CD14-positive monocyte (primary cell): Measurements from ENCODE around the gene FAM110A. TPM values are rescaled to one million over a fixed set of nuclear protein-coding genes. Genes with fewer than 3 reads are reported as not detected.

Experiments used
- DNase-seq, 3 donors: peaks; one replicate each; pipeline ENCODE4 v3.0.0-alpha.2; 2011 to 2022
- H2AFZ ChIP-seq: 2 replicates; pipeline ENCODE4 v1.6.0; 2012; ENCODE audit warnings: mild to moderate bottlenecking, low read depth, low read length, inconsistent platforms; ENCODE audit not compliant: insufficient read depth, poor library complexity, severe bottlenecking
- H3K27ac ChIP-seq, 2 donors: 1 replicate in 1 of 2; 2 replicates in 1 of 2; pipeline ENCODE4 v1.5.1; 2012 to 2013; ENCODE audit warnings: low read length in 2 of 2, control low read depth in 1 of 2, inconsistent platforms in 1 of 2, low read depth in 1 of 2, mild to moderate bottlenecking in 1 of 2
- H3K27me3 ChIP-seq, 2 donors: one replicate each; pipeline versions ENCODE4 v1.6.0 to v1.6.1; 2011 to 2013; ENCODE audit warnings: low read length in 2 of 2; ENCODE audit not compliant: control insufficient read depth in 2 of 2, insufficient read depth in 2 of 2
- H3K36me3 ChIP-seq, 2 donors: replicated peaks in 1 of 2; 1 replicate in 1 of 2; 2 replicates in 1 of 2; pipeline versions ENCODE4 v1.5.1 to v1.6.1; 2012 to 2013; ENCODE audit warnings: low read length in 2 of 2, control low read depth in 1 of 2, inconsistent platforms in 1 of 2, mild to moderate bottlenecking in 1 of 2; ENCODE audit not compliant: insufficient read depth in 2 of 2, control insufficient read depth in 1 of 2
- H3K4me1 ChIP-seq, 2 donors: 1 replicate in 1 of 2; 2 replicates in 1 of 2; pipeline versions ENCODE4 v1.5.1 to v1.6.1; 2012 to 2013; ENCODE audit warnings: low read length in 2 of 2, control low read depth in 1 of 2, inconsistent platforms in 1 of 2, mild to moderate bottlenecking in 1 of 2, moderate library complexity in 1 of 2; ENCODE audit not compliant: insufficient read depth in 2 of 2, control insufficient read depth in 1 of 2
- H3K4me2 ChIP-seq: replicated peaks from 2 replicates; pipeline ENCODE3; 2012; ENCODE audit warnings: low read length, moderate library complexity, mild to moderate bottlenecking; ENCODE audit not compliant: poor library complexity, severe bottlenecking; ENCODE audit errors: extremely low read depth
- H3K4me3 ChIP-seq, 3 experiments: fragments of 200-600 bp in 1 of 3; sonication (generic) in 1 of 3; replicated peaks in 1 of 3; 1 replicate in 2 of 3; 2 replicates in 1 of 3; pipeline ENCODE4 v1.5.1; 2011 to 2013; ENCODE audit warnings: low read length in 3 of 3, mild to moderate bottlenecking in 3 of 3, control low read depth in 2 of 3, low read depth in 2 of 3, inconsistent platforms in 1 of 3, moderate library complexity in 1 of 3
- H3K79me2 ChIP-seq: 2 replicates; pipeline ENCODE4 v1.6.0; 2012; ENCODE audit warnings: mild to moderate bottlenecking, control low read depth, inconsistent platforms, low read length, moderate library complexity; ENCODE audit not compliant: insufficient read depth
- H3K9ac ChIP-seq: 2 replicates; pipeline ENCODE4 v1.6.0; 2017; ENCODE audit warnings: low read length, mild to moderate bottlenecking; ENCODE audit not compliant: insufficient read depth, poor library complexity, severe bottlenecking
- H3K9me3 ChIP-seq, 2 donors: replicated peaks in 1 of 2; 1 replicate in 1 of 2; 2 replicates in 1 of 2; pipeline versions ENCODE4 v1.5.1 to v1.6.1; 2012 to 2013; ENCODE audit warnings: low read length in 2 of 2, control low read depth in 1 of 2; ENCODE audit not compliant: control insufficient read depth in 1 of 2, insufficient read depth in 1 of 2
- H4K20me1 ChIP-seq: 2 replicates; pipeline ENCODE4 v1.6.0; 2012; ENCODE audit warnings: mild to moderate bottlenecking, low read length, control low read depth, moderate library complexity; ENCODE audit not compliant: insufficient read depth
- H3K27ac Mint-ChIP-seq, 7 donors: one replicate each; pipeline ENCODE4 v1.8.0; 2020; ENCODE audit warnings: mild to moderate bottlenecking in 7 of 7, mixed read lengths in 7 of 7, moderate library complexity in 6 of 7, inconsistent platforms in 2 of 7
- H3K27me3 Mint-ChIP-seq, 3 donors: one replicate each; pipeline ENCODE4 v1.8.0; 2021 to 2022; ENCODE audit warnings: low read depth in 3 of 3, mild to moderate bottlenecking in 3 of 3, mixed read lengths in 3 of 3, moderate library complexity in 3 of 3, inconsistent platforms in 1 of 3
- H3K36me3 Mint-ChIP-seq, 2 donors: one replicate each; pipeline ENCODE4 v1.8.0; 2020; ENCODE audit warnings: mixed read lengths in 2 of 2, inconsistent platforms in 1 of 2, mild to moderate bottlenecking in 1 of 2
- H3K4me1 Mint-ChIP-seq: one replicate; pipeline ENCODE4 v1.8.0; 2020; ENCODE audit warnings: mild to moderate bottlenecking, mixed read lengths
- H3K4me3 Mint-ChIP-seq, 2 donors: one replicate each; pipeline ENCODE4 v1.8.0; 2020; ENCODE audit warnings: mild to moderate bottlenecking in 2 of 2, mixed read lengths in 2 of 2, moderate library complexity in 1 of 2
- H3K9me3 Mint-ChIP-seq, 7 donors: one replicate each; pipeline ENCODE4 v1.8.0; 2020 to 2022; ENCODE audit warnings: mixed read lengths in 7 of 7, mild to moderate bottlenecking in 6 of 7, moderate library complexity in 6 of 7, inconsistent platforms in 2 of 7
- WGBS: methylation state at CpG from one replicate; pipeline ENCODE4 v1.1.5; 2013; ENCODE audit warnings: missing lambda C conversion rate; ENCODE audit not compliant: insufficient coverage; 5-methylcytosine and 5-hydroxymethylcytosine counted together
- intact Hi-C, 2 donors: fragments of 100-400 bp; cut with micrococcal nuclease; formaldehyde crosslinking; loops; one replicate each; pipeline versions ENCODE4 v1.15.0 to v1.15.1; 2023
- polyA plus RNA-seq, 3 donors: library from polyadenylated mRNA; depleted of rRNA in 1 of 3; unstranded in 2 of 3; stranded (reverse) in 1 of 3; fragments of 300-500 nt in 2 of 3; fragments of >200 nt in 1 of 3; fragmentation: Illumina TruSeq in 2 of 3; gene quantifications; 1 replicate in 2 of 3; 2 replicates in 1 of 3; pipeline ENCODE4 v1.2.3, GENCODE V29; 2012 to 2021
- TF ChIP-seq, protein P1 (sequence below): fragments of 200-600 bp; IDR thresholded peaks from one replicate; pipeline ENCODE4 v1.8.0; 2022; ENCODE audit warnings: antibody characterized with exemption, mild to moderate bottlenecking

The FAM110A gene
- polyA plus RNA-seq, 3 donors = 13.8 to 43.2 (median 27.8) TPM

- Histone ChIP-seq H3K36me3 (no peaks in the 10 kb centered on the region), H3K4me1 (peaks cover 19% of the 10 kb centered on the region in 2 donors), H4K20me1 (no peaks in the 10 kb centered on the region), H3K9me3 (no peaks in the 10 kb centered on the region), H3K9ac (no peak overlapping the region), H3K27ac (no peak overlapping the region), H2AFZ (no peak overlapping the region), H3K4me2 (no peak overlapping the region), H3K4me3 (no peak overlapping the region), H3K27me3 (no peaks in the 10 kb centered on the region), H3K79me2 (no peaks in the 10 kb centered on the region)
- H3K9me3 Mint-ChIP-seq = peaks cover 0 to 3% (median 0%) of the 10 kb centered on the region in 7 donors
- H3K4me3 Mint-ChIP-seq = no peak overlapping the region
- no peaks in the 10 kb centered on the region for H3K36me3 Mint-ChIP-seq
- DNase-seq = no peak
- H3K4me1 Mint-ChIP-seq = peaks cover 18% of the 10 kb centered on the region
- intact Hi-C loops = no loop called here
- H3K27ac Mint-ChIP-seq = no peak overlapping the region
- TF ChIP-seq, protein P1, sequence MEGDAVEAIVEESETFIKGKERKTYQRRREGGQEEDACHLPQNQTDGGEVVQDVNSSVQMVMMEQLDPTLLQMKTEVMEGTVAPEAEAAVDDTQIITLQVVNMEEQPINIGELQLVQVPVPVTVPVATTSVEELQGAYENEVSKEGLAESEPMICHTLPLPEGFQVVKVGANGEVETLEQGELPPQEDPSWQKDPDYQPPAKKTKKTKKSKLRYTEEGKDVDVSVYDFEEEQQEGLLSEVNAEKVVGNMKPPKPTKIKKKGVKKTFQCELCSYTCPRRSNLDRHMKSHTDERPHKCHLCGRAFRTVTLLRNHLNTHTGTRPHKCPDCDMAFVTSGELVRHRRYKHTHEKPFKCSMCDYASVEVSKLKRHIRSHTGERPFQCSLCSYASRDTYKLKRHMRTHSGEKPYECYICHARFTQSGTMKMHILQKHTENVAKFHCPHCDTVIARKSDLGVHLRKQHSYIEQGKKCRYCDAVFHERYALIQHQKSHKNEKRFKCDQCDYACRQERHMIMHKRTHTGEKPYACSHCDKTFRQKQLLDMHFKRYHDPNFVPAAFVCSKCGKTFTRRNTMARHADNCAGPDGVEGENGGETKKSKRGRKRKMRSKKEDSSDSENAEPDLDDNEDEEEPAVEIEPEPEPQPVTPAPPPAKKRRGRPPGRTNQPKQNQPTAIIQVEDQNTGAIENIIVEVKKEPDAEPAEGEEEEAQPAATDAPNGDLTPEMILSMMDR = no peak
- peaks cover 2 to 9% (median 7%) of the 10 kb centered on the region in 3 donors for H3K27me3 Mint-ChIP-seq
- WGBS = 98% methylated on average over 5 of the region's 7 CpGs
These were observed 44.3 kb downstream of the FAM110A start for GRCh38 chr20:877814-878213.

DNA sequence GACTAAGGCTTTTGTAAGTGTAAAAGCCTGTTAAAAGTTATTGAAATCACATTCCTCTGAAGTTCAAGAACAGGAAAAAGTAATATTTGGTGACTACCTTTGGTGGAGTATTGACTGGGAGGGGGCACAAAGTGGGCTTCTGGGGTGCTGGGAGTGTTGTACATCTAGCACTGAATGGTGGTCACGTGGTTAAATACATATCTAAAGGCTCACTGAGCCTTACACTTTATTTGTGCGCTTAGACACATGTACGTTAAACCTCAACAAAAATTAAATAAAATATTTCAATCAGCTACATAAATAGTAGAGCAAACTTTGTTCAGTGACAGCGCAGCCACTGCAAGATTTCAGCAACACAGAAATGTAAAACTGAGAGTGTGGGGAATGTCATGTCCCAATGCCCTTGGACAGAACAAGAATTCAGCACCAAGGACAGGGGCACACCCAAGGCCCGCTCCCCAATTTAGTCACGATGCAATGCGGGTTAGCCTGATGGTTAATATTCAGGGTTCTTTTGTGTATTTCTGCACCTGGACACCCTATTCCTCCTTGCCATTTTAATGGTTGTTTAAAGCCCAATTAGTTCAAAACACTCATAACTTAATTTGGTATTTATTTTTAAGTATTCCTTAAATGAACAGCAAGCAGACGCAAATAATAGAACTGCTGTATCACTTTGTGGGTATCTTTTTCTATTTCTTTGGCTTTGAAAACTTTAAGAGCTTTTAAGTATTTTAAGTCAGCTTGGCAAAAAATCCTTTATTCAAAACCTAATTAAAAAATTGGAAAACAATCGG lies 45.2 kb downstream of the FAM110A start:
- Mint-ChIP-seq H3K27me3 (peaks cover 5 to 14% (median 7%) of the 10 kb centered on the region in 3 donors), H3K36me3 (no peaks in the 10 kb centered on the region), H3K4me3 (no peak overlapping the region), H3K9me3 (peaks cover 0 to 3% (median 0%) of the 10 kb centered on the region in 7 donors), H3K27ac (no peak overlapping the region), H3K4me1 (peaks cover 20% of the 10 kb centered on the region)
- no peak overlapping the region for H3K4me2 ChIP-seq
- no peak overlapping the region for H3K4me3 ChIP-seq
- H4K20me1 ChIP-seq = no peaks in the 10 kb centered on the region
- H3K4me1 ChIP-seq = peaks cover 19% of the 10 kb centered on the region in 2 donors
- H3K27ac ChIP-seq = no peak overlapping the region
- no peaks in the 10 kb centered on the region for H3K79me2 ChIP-seq
- peaks cover 0 to 4% of the 10 kb centered on the region in 2 donors for H3K27me3 ChIP-seq
- H3K9me3 ChIP-seq = no peaks in the 10 kb centered on the region
- DNase-seq = no peak
- H2AFZ ChIP-seq = no peak overlapping the region
- intact Hi-C loops = no loop called here
- WGBS = no CpG with 5 or more reads among the region's 9 CpGs
- TF ChIP-seq, protein P1 = no peak
- H3K36me3 ChIP-seq = no peaks in the 10 kb centered on the region
- H3K9ac ChIP-seq = no peak overlapping the region
